Fibroblast of lung (primary cell): Measurements from ENCODE around the gene MOV10. TPM values are rescaled to one million over a fixed set of nuclear protein-coding genes. Genes with fewer than 3 reads are reported as not detected.

Experiments used
- DNase-seq, 2 donors: peaks; one replicate each; pipeline versions ENCODE4 v3.0.0 to v3.0.0-alpha.2; 2010; ENCODE audit warnings: low read depth in 2 of 2
- H2AFZ ChIP-seq: 2 replicates; pipeline ENCODE4 v1.5.1; 2012; ENCODE audit warnings: low read length, control low read depth, inconsistent platforms
- H3K27ac ChIP-seq: 2 replicates; pipeline ENCODE4 v1.5.1; 2011; ENCODE audit warnings: low read length, control low read depth; ENCODE audit not compliant: insufficient read depth
- H3K27me3 ChIP-seq: 2 replicates; pipeline ENCODE4 v1.5.1; 2011; ENCODE audit warnings: mild to moderate bottlenecking, low read length; ENCODE audit not compliant: control insufficient read depth, insufficient read depth
- H3K36me3 ChIP-seq: 2 replicates; pipeline ENCODE4 v1.5.1; 2011; ENCODE audit warnings: low read length; ENCODE audit not compliant: control insufficient read depth, insufficient read depth
- H3K4me1 ChIP-seq: 2 replicates; pipeline ENCODE4 v1.5.1; 2011; ENCODE audit warnings: low read length; ENCODE audit not compliant: control insufficient read depth, insufficient read depth; ENCODE audit errors: extremely low read depth
- H3K4me2 ChIP-seq: 2 replicates; pipeline ENCODE4 v1.5.1; 2011; ENCODE audit warnings: low read length, control low read depth; ENCODE audit not compliant: insufficient read depth; ENCODE audit errors: extremely low read depth
- H3K4me3 ChIP-seq, 4 experiments: fragments of 200-600 bp in 1 of 4; sonication (generic) in 1 of 4; replicated peaks in 1 of 4; 2 replicates each; pipeline ENCODE4 v1.5.1; 2011 to 2016; ENCODE audit warnings: low read length in 4 of 4, low read depth in 3 of 4, mild to moderate bottlenecking in 3 of 4, control low read depth in 2 of 4, inconsistent platforms in 1 of 4, mixed read lengths in 1 of 4; ENCODE audit not compliant: insufficient read depth in 1 of 4; ENCODE audit errors: control extremely low read depth in 1 of 4
- H3K79me2 ChIP-seq: 2 replicates; pipeline ENCODE4 v1.5.1; 2012; ENCODE audit warnings: mild to moderate bottlenecking, low read length, inconsistent platforms; ENCODE audit not compliant: control insufficient read depth, insufficient read depth
- H3K9ac ChIP-seq: 2 replicates; pipeline ENCODE4 v1.5.1; 2011; ENCODE audit warnings: mild to moderate bottlenecking, low read length, control low read depth; ENCODE audit not compliant: insufficient read depth
- H3K9me3 ChIP-seq: 2 replicates; pipeline ENCODE4 v1.5.1; 2012; ENCODE audit warnings: low read depth, low read length; ENCODE audit not compliant: control insufficient read depth, insufficient read depth
- H4K20me1 ChIP-seq: 2 replicates; pipeline ENCODE4 v1.5.1; 2011; ENCODE audit warnings: low read length; ENCODE audit not compliant: control insufficient read depth, insufficient read depth; ENCODE audit errors: extremely low read depth
- CTCF ChIP-seq, 2 donors: IDR thresholded peaks in 1 of 2; conservative IDR thresholded peaks in 1 of 2; 1 replicate in 1 of 2; 2 replicates in 1 of 2; pipeline ENCODE4 v1.5.1; 2011 to 2012; ENCODE audit warnings: low read length in 2 of 2, control low read depth in 1 of 2, inconsistent platforms in 1 of 2, low read depth in 1 of 2, mild to moderate bottlenecking in 1 of 2
- EZH2 ChIP-seq: IDR thresholded peaks from 2 replicates; pipeline ENCODE4 v1.5.1; 2012; ENCODE audit warnings: low read length, control low read depth, mild to moderate bottlenecking; ENCODE audit errors: missing control alignments
- polyA plus RNA-seq, 2 donors: library from polyadenylated mRNA; depleted of rRNA in 1 of 2; stranded (reverse) in 1 of 2; unstranded in 1 of 2; fragments of >200 nt; gene quantifications; 2 replicates each; pipeline ENCODE4 v1.2.1, GENCODE V29; 2011 to 2012; ENCODE audit warnings: missing spikeins in 1 of 2
- total RNA-seq: library from RNA; depleted of rRNA; stranded (reverse); fragments of >200 nt; gene quantifications from 2 replicates; pipeline ENCODE4 v1.2.1, GENCODE V29; 2014

Gene MOV10
- total and polyA plus RNA-seq, 2 donors (not counting 1 experiment from before 2014, with no cell fraction given): 39.6 to 42.9 TPM

- Histone ChIP-seq H3K4me2 (no peak overlapping the region), H2AFZ (no peak overlapping the region), H3K27ac (no peak overlapping the region), H3K9me3 (no peaks in the 10 kb centered on the region), H4K20me1 (no peaks in the 10 kb centered on the region), H3K79me2 (no peaks in the 10 kb centered on the region), H3K9ac (no peak overlapping the region), H3K27me3 (no peaks in the 10 kb centered on the region), H3K36me3 (no peaks in the 10 kb centered on the region), H3K4me1 (no peaks in the 10 kb centered on the region), H3K4me3 (no peak overlapping the region)
- no peak for TF ChIP-seq EZH2
- TF ChIP-seq CTCF (conservative IDR thresholded peaks at IDR 0.05 in 1 of 2, IDR thresholded peaks at IDR 0.05 in 1 of 2; ENCODE audit: low read depth in 1 of 2, low read length in 2 of 2): no peak
- DNase-seq: no peak
Measured at GRCh38 chr1:112731451-112731850, 57.0 kb downstream of the MOV10 start.

DNA sequence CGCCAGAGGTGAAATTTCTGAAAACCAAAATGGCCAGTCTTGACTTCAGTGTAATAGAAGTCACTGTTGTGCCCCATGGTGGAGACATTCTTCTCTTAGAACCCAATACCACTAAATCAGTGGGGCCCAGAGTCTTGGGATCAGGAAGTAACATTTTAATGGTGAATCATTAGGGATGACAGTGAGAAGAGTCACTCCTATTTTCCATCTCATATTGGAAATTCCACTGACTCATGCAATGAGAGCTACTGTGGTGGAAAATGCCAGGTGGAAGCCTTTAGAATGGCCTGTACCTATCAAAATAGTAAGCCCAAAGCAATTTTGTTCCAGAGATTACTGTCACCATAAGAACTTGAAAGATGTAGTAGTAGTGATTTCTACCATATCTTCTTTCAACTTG lies 61.3 kb downstream of the MOV10 start:
- no peaks in the 10 kb centered on the region for H3K36me3 ChIP-seq
- no peak overlapping the region for H3K4me2 ChIP-seq
- H3K79me2 ChIP-seq: no peaks in the 10 kb centered on the region
- no peak overlapping the region for H2AFZ ChIP-seq
- H3K27ac ChIP-seq: no peak overlapping the region
- peak; percentile 41 to 92 for DNase-seq
- no peak overlapping the region for H3K4me3 ChIP-seq
- no peaks in the 10 kb centered on the region for H4K20me1 ChIP-seq
- TF ChIP-seq CTCF (conservative IDR thresholded peaks at IDR 0.05 in 1 of 2, IDR thresholded peaks at IDR 0.05 in 1 of 2; ENCODE audit: low read depth in 1 of 2, low read length in 2 of 2): no peak
- no peaks in the 10 kb centered on the region for H3K4me1 ChIP-seq
- H3K9me3 ChIP-seq: no peaks in the 10 kb centered on the region
- no peak overlapping the region for H3K9ac ChIP-seq
- H3K27me3 ChIP-seq: no peaks in the 10 kb centered on the region

- DNase-seq: no peak
- no peak overlapping the region for H2AFZ ChIP-seq
- no peak overlapping the region for H3K4me3 ChIP-seq
- no peaks in the 10 kb centered on the region for H3K27me3 ChIP-seq
- no peaks in the 10 kb centered on the region for H3K79me2 ChIP-seq
- no peak overlapping the region for H3K9ac ChIP-seq
- no peaks in the 10 kb centered on the region for H3K4me1 ChIP-seq
- no peaks in the 10 kb centered on the region for H3K36me3 ChIP-seq
- no peak for TF ChIP-seq CTCF (conservative IDR thresholded peaks at IDR 0.05 in 1 of 2, IDR thresholded peaks at IDR 0.05 in 1 of 2; ENCODE audit: low read depth in 1 of 2, low read length in 2 of 2)
- no peak for TF ChIP-seq EZH2
- no peaks in the 10 kb centered on the region for H3K9me3 ChIP-seq
- no peak overlapping the region for H3K4me2 ChIP-seq
- no peak overlapping the region for H3K27ac ChIP-seq
- H4K20me1 ChIP-seq: no peaks in the 10 kb centered on the region
Measured at GRCh38 chr1:112737573-112737972, 63.1 kb downstream of the MOV10 start.
